ENCODE data around the gene TOX2.

Gene TOX2

GRCh38 chr20:44029848-44030230 is 115.2 kb downstream of the TOX2 start:
- Histone ChIP-seq H3K9ac (ENCODE audit: low read length) (no peak overlapping the region), H3K79me2 (ENCODE audit: low read length) (peaks cover 19% of the 10 kb centered on the region), H3K27me3 (ENCODE audit: low read depth, low read length) (no peaks in the 10 kb centered on the region), H3K27ac (ENCODE audit: low read length) (no peak overlapping the region), H3K9me3 (ENCODE audit: insufficient read depth, low read length) (no peaks in the 10 kb centered on the region), H3K4me2 (ENCODE audit: low read length) (no peak overlapping the region), H3K4me1 (ENCODE audit: low read length) (peaks cover 6% of the 10 kb centered on the region), H2AFZ (ENCODE audit: low read depth, low read length) (no peak overlapping the region), H4K20me1 (ENCODE audit: insufficient read depth, low read length) (peaks cover 93% of the 10 kb centered on the region), H3K36me3 (replicated peaks; ENCODE audit: low read depth, low read length) (peaks cover 21% of the 10 kb centered on the region), H3K4me3 (ENCODE audit: low read length) (no peak overlapping the region)
- TF ChIP-seq, protein P1, sequence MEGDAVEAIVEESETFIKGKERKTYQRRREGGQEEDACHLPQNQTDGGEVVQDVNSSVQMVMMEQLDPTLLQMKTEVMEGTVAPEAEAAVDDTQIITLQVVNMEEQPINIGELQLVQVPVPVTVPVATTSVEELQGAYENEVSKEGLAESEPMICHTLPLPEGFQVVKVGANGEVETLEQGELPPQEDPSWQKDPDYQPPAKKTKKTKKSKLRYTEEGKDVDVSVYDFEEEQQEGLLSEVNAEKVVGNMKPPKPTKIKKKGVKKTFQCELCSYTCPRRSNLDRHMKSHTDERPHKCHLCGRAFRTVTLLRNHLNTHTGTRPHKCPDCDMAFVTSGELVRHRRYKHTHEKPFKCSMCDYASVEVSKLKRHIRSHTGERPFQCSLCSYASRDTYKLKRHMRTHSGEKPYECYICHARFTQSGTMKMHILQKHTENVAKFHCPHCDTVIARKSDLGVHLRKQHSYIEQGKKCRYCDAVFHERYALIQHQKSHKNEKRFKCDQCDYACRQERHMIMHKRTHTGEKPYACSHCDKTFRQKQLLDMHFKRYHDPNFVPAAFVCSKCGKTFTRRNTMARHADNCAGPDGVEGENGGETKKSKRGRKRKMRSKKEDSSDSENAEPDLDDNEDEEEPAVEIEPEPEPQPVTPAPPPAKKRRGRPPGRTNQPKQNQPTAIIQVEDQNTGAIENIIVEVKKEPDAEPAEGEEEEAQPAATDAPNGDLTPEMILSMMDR (IDR thresholded peaks at IDR 0.05; ENCODE audit: low read depth, low read length), result no peak
- no peak for TF ChIP-seq EZH2phosphoT487 (IDR thresholded peaks at IDR 0.05; ENCODE audit: low read depth)

- Histone ChIP-seq H3K36me3 (replicated peaks; ENCODE audit: low read depth, low read length) (peaks cover 22% of the 10 kb centered on the region), H3K9me3 (ENCODE audit: insufficient read depth, low read length) (no peaks in the 10 kb centered on the region), H3K4me3 (ENCODE audit: low read length) (no peak overlapping the region), H3K27me3 (ENCODE audit: low read depth, low read length) (no peaks in the 10 kb centered on the region), H3K4me2 (ENCODE audit: low read length) (no peak overlapping the region), H3K27ac (ENCODE audit: low read length) (no peak overlapping the region), H3K9ac (ENCODE audit: low read length) (no peak overlapping the region), H3K4me1 (ENCODE audit: low read length) (peaks cover 6% of the 10 kb centered on the region), H2AFZ (ENCODE audit: low read depth, low read length) (no peak overlapping the region), H3K79me2 (ENCODE audit: low read length) (peaks cover 21% of the 10 kb centered on the region), H4K20me1 (ENCODE audit: insufficient read depth, low read length) (peaks cover 93% of the 10 kb centered on the region)
- no peak for TF ChIP-seq EZH2phosphoT487 (IDR thresholded peaks at IDR 0.05; ENCODE audit: low read depth)
- TF ChIP-seq, protein P1 (IDR thresholded peaks at IDR 0.05; ENCODE audit: low read depth, low read length), result no peak
These were observed 115.7 kb downstream of the TOX2 start for GRCh38 chr20:44030394-44030793.

- H4K20me1 ChIP-seq (ENCODE audit: insufficient read depth, low read length), result peaks cover 94% of the 10 kb centered on the region
- peaks cover 18% of the 10 kb centered on the region for H3K36me3 ChIP-seq (replicated peaks; ENCODE audit: low read depth, low read length)
- no peak overlapping the region for H3K9ac ChIP-seq (ENCODE audit: low read length)
- TF ChIP-seq, protein P1 (IDR thresholded peaks at IDR 0.05; ENCODE audit: low read depth, low read length), result no peak
- no peak for TF ChIP-seq EZH2phosphoT487 (IDR thresholded peaks at IDR 0.05; ENCODE audit: low read depth)
- H3K4me3 ChIP-seq (ENCODE audit: low read length), result no peak overlapping the region
- H3K4me2 ChIP-seq (ENCODE audit: low read length), result no peak overlapping the region
- H3K4me1 ChIP-seq (ENCODE audit: low read length), result peaks cover 6% of the 10 kb centered on the region
- no peak overlapping the region for H3K27ac ChIP-seq (ENCODE audit: low read length)
- H3K27me3 ChIP-seq (ENCODE audit: low read depth, low read length), result no peaks in the 10 kb centered on the region
- H2AFZ ChIP-seq (ENCODE audit: low read depth, low read length), result no peak overlapping the region
- no peaks in the 10 kb centered on the region for H3K9me3 ChIP-seq (ENCODE audit: insufficient read depth, low read length)
- H3K79me2 ChIP-seq (ENCODE audit: low read length), result 0 out of 2 replicates have a peak, but pooled peaks cover 21% of the 10 kb centered on the region
These were observed 116.4 kb downstream of the TOX2 start for GRCh38 chr20:44031001-44031574.

GRCh38 chr20:44031781-44032582 is 117.3 kb downstream of the TOX2 start:
- no peak overlapping the region for H2AFZ ChIP-seq (ENCODE audit: low read depth, low read length)
- no peaks in the 10 kb centered on the region for H3K9me3 ChIP-seq (ENCODE audit: insufficient read depth, low read length)
- H3K4me2 ChIP-seq (ENCODE audit: low read length), result no peak overlapping the region
- no peak overlapping the region for H3K27ac ChIP-seq (ENCODE audit: low read length)
- H4K20me1 ChIP-seq (ENCODE audit: insufficient read depth, low read length), result peaks cover 96% of the 10 kb centered on the region
- no peaks in the 10 kb centered on the region for H3K27me3 ChIP-seq (ENCODE audit: low read depth, low read length)
- H3K4me1 ChIP-seq (ENCODE audit: low read length), result peaks cover 6% of the 10 kb centered on the region
- H3K36me3 ChIP-seq (replicated peaks; ENCODE audit: low read depth, low read length), result peaks cover 22% of the 10 kb centered on the region
- H3K79me2 ChIP-seq (ENCODE audit: low read length), result 0 out of 2 replicates have a peak, but pooled peaks cover 23% of the 10 kb centered on the region
- H3K9ac ChIP-seq (ENCODE audit: low read length), result no peak overlapping the region
- no peak overlapping the region for H3K4me3 ChIP-seq (ENCODE audit: low read length)
- TF ChIP-seq EZH2phosphoT487 (IDR thresholded peaks at IDR 0.05; ENCODE audit: low read depth), result no peak
- TF ChIP-seq, protein P1 (IDR thresholded peaks at IDR 0.05; ENCODE audit: low read depth, low read length), result no peak
